HCT116 (cell line): Measurements from ENCODE around the gene CA11. TPM values are rescaled to one million over a fixed set of nuclear protein-coding genes. Genes with fewer than 3 reads are reported as not detected.

Source experiments
- ATAC-seq: fragments of 200-7000 bp; cut with Tn5 transposase; 2 replicates; pipeline ENCODE4 v1.9.1; 2020; ENCODE audit warnings: mild to moderate bottlenecking, moderate library complexity
- BruUV-seq: library from RNA; stranded (reverse); fragments of 400-500 nt; replicated peaks from 2 replicates; lab custom pipeline; 2021; lab: Mats Ljungman, UMichigan
- CTCF ChIA-PET: fragments of 300-600 bp; sonication (Branson Sonifier 250); formaldehyde crosslinking; loops from one replicate; lab custom pipeline; 2021; ENCODE audit warnings: antibody characterized with exemption; lab: Charles Lee
- POLR2A ChIA-PET: fragments of 300-600, 350-600 bp; sonication (Branson Sonifier 250); formaldehyde crosslinking; loops from one replicate; lab custom pipeline; 2021; ENCODE audit warnings: antibody characterized with exemption; lab: Charles Lee
- RAD21 ChIA-PET, 2 experiments: fragments of 300-600 bp; sonication (Branson Sonifier 250); formaldehyde crosslinking; loops; one replicate each; lab custom pipeline; 2023; ENCODE audit warnings: low total read pairs in 2 of 2; ENCODE audit not compliant: uncharacterized antibody in 2 of 2, unreplicated experiment in 2 of 2, low non-redundant PET in 1 of 2; lab: Charles Lee
- DNase-seq: peaks from one replicate; pipeline ENCODE4 v3.0.0-alpha.2; 2010; ENCODE audit warnings: low read depth, low spot score
- H2AFZ ChIP-seq: fragments of 200-600 bp; shearing (Covaris generic), sonication (generic); 2 replicates; pipeline ENCODE4 v1.6.1; 2017; ENCODE audit warnings: low read depth, mixed run types, mixed read lengths, antibody characterized with exemption, low read length; ENCODE audit not compliant: poor library complexity, severe bottlenecking
- H3K27ac ChIP-seq: 2 replicates; pipeline ENCODE4 v1.5.1; 2012; ENCODE audit warnings: low read depth, low read length
- H3K27me3 ChIP-seq: fragments of 200-600 bp; sonication (generic); 2 replicates; pipeline ENCODE4 v1.6.1; 2016; ENCODE audit warnings: mixed run types, low read length, mixed read lengths; ENCODE audit not compliant: insufficient read depth
- H3K36me3 ChIP-seq, 2 experiments: fragments of 200-500 bp in 1 of 2; fragments of 200-600 bp in 1 of 2; sonication (Bioruptor generic) in 1 of 2; sonication (generic) in 1 of 2; 2 replicates each; pipeline versions ENCODE4 v1.5.1 to v1.6.1; 2014 to 2016; ENCODE audit warnings: low read length in 2 of 2, inconsistent platforms in 1 of 2, mixed read lengths in 1 of 2, mixed run types in 1 of 2; ENCODE audit not compliant: insufficient read depth in 2 of 2, control insufficient read depth in 1 of 2
- H3K4me1 ChIP-seq, 2 experiments: fragments of 200-600 bp in 1 of 2; sonication (generic) in 1 of 2; 2 replicates each; pipeline versions ENCODE4 v1.5.1 to v1.6.1; 2012 to 2017; ENCODE audit warnings: low read length in 2 of 2, inconsistent platforms in 1 of 2, mild to moderate bottlenecking in 1 of 2, mixed read lengths in 1 of 2, mixed run types in 1 of 2, moderate library complexity in 1 of 2; ENCODE audit not compliant: insufficient read depth in 2 of 2, control insufficient read depth in 1 of 2
- H3K4me2 ChIP-seq: fragments of 200-600 bp; sonication (generic); 2 replicates; pipeline ENCODE4 v1.6.1; 2017; ENCODE audit warnings: mixed run types, low read length, mixed read lengths
- H3K4me3 ChIP-seq, 2 experiments: fragments of 200-600 bp in 1 of 2; sonication (generic) in 1 of 2; replicated peaks in 1 of 2; 2 replicates each; pipeline ENCODE4 v1.5.1; 2011 to 2016; ENCODE audit warnings: low read length in 2 of 2, control low read depth in 1 of 2, low read depth in 1 of 2, mild to moderate bottlenecking in 1 of 2, mixed read lengths in 1 of 2, mixed run types in 1 of 2
- H3K79me2 ChIP-seq: fragments of 200-600 bp; sonication (generic); 2 replicates; pipeline ENCODE4 v1.6.1; 2017; ENCODE audit warnings: mild to moderate bottlenecking, mixed run types, low read length, moderate library complexity, mixed read lengths; ENCODE audit not compliant: insufficient read depth
- H3K9ac ChIP-seq: fragments of 200-600 bp; sonication (generic); 2 replicates; pipeline ENCODE4 v1.6.1; 2016; ENCODE audit warnings: low read length, mixed read lengths
- H3K9me2 ChIP-seq: fragments of 200-600 bp; sonication (generic), shearing (Covaris generic); 2 replicates; pipeline ENCODE4 v1.6.1; 2017; ENCODE audit warnings: mixed run types, mild to moderate bottlenecking, moderate library complexity; ENCODE audit not compliant: insufficient read depth
- H3K9me3 ChIP-seq, 2 experiments: fragments of 200-500 bp in 1 of 2; fragments of 200-600 bp in 1 of 2; sonication (Bioruptor generic) in 1 of 2; sonication (generic) in 1 of 2; 2 replicates each; pipeline ENCODE4 v1.6.1; 2014 to 2017; ENCODE audit warnings: low read length in 2 of 2, mixed read lengths in 2 of 2, inconsistent platforms in 1 of 2, low read depth in 1 of 2, mild to moderate bottlenecking in 1 of 2, mixed run types in 1 of 2, moderate library complexity in 1 of 2; ENCODE audit not compliant: control insufficient read depth in 1 of 2, insufficient read depth in 1 of 2
- H4K20me1 ChIP-seq: fragments of 200-600 bp; sonication (generic), shearing (Covaris generic); 2 replicates; pipeline ENCODE4 v1.6.1; 2017; ENCODE audit warnings: mixed run types, mild to moderate bottlenecking, moderate library complexity; ENCODE audit not compliant: insufficient read depth
- CBX3 ChIP-seq: IDR thresholded peaks from 2 replicates; pipeline ENCODE4 v1.6.1; 2012; ENCODE audit warnings: low read depth
- CTCF ChIP-seq, 3 experiments: fragments of 200-600 bp in 1 of 3; sonication (generic) in 1 of 3; IDR thresholded peaks in 2 of 3; conservative IDR thresholded peaks in 1 of 3; 2 replicates each; pipeline ENCODE4 v1.5.1; 2012 to 2017; ENCODE audit warnings: low read depth in 2 of 3, low read length in 2 of 3, antibody characterized with exemption in 1 of 3, borderline replicate concordance in 1 of 3, control low read depth in 1 of 3, mild to moderate bottlenecking in 1 of 3, mixed read lengths in 1 of 3, mixed run types in 1 of 3, moderate library complexity in 1 of 3; ENCODE audit not compliant: insufficient read depth in 1 of 3
- ELF1 ChIP-seq: IDR thresholded peaks from 2 replicates; pipeline ENCODE4 v1.6.1; 2012; ENCODE audit warnings: low read depth, borderline replicate concordance
- EZH2 ChIP-seq: fragments of 200-600 bp; sonication (generic); IDR thresholded peaks from 2 replicates; pipeline ENCODE4 v1.6.1; 2017; ENCODE audit warnings: antibody characterized with exemption, mixed run types
- EZH2phosphoT487 ChIP-seq: fragments of 200-600 bp; IDR thresholded peaks from 2 replicates; pipeline ENCODE4 v1.6.1; 2018; ENCODE audit warnings: antibody characterized with exemption, borderline replicate concordance
- JUND ChIP-seq: IDR thresholded peaks from 2 replicates; pipeline ENCODE4 v1.6.1; 2012
- RAD21 ChIP-seq: IDR thresholded peaks from 2 replicates; pipeline ENCODE4 v1.6.1; 2012; ENCODE audit warnings: low read depth, mild to moderate bottlenecking
- SP1 ChIP-seq: IDR thresholded peaks from 2 replicates; pipeline ENCODE4 v1.6.1; 2012; ENCODE audit warnings: low read depth
- SRF ChIP-seq: IDR thresholded peaks from 2 replicates; pipeline ENCODE4 v1.6.1; 2012; ENCODE audit warnings: low read depth
- ZBTB33 ChIP-seq: IDR thresholded peaks from 2 replicates; pipeline ENCODE4 v1.6.1; 2011; ENCODE audit warnings: mild to moderate bottlenecking, low read length, moderate library complexity; ENCODE audit not compliant: insufficient replicate concordance; ENCODE audit errors: extremely low read depth
- ZNF274 ChIP-seq: fragments of 200-500 bp; sonication (Bioruptor generic); IDR thresholded peaks from 2 replicates; pipeline ENCODE4 v1.6.1; 2014; ENCODE audit warnings: mild to moderate bottlenecking, low read depth, low read length, inconsistent platforms
- intact Hi-C: fragments of 100-400 bp; cut with micrococcal nuclease; formaldehyde crosslinking; loops from 2 replicates; pipeline ENCODE4 v1.10.0; 2022
- total RNA-seq: library from RNA; stranded (reverse); gene quantifications from one replicate; pipeline ENCODE4 v1.2.1, GENCODE V29; 2021; ENCODE audit not compliant: unreplicated experiment
- TF ChIP-seq, protein P1 (sequence below): IDR thresholded peaks from 2 replicates; pipeline ENCODE4 v1.6.1; 2012; ENCODE audit warnings: low read depth
- TF ChIP-seq, protein P2 (sequence below): IDR thresholded peaks from 2 replicates; pipeline ENCODE4 v1.6.1; 2012

CA11 gene
- total RNA-seq, 1 experiment from 2014 or later, result 29.6 TPM

GRCh38 chr19:48674921-48675824, 29.2 kb upstream of the CA11 start (continued):
- TF ChIP-seq, protein P1, sequence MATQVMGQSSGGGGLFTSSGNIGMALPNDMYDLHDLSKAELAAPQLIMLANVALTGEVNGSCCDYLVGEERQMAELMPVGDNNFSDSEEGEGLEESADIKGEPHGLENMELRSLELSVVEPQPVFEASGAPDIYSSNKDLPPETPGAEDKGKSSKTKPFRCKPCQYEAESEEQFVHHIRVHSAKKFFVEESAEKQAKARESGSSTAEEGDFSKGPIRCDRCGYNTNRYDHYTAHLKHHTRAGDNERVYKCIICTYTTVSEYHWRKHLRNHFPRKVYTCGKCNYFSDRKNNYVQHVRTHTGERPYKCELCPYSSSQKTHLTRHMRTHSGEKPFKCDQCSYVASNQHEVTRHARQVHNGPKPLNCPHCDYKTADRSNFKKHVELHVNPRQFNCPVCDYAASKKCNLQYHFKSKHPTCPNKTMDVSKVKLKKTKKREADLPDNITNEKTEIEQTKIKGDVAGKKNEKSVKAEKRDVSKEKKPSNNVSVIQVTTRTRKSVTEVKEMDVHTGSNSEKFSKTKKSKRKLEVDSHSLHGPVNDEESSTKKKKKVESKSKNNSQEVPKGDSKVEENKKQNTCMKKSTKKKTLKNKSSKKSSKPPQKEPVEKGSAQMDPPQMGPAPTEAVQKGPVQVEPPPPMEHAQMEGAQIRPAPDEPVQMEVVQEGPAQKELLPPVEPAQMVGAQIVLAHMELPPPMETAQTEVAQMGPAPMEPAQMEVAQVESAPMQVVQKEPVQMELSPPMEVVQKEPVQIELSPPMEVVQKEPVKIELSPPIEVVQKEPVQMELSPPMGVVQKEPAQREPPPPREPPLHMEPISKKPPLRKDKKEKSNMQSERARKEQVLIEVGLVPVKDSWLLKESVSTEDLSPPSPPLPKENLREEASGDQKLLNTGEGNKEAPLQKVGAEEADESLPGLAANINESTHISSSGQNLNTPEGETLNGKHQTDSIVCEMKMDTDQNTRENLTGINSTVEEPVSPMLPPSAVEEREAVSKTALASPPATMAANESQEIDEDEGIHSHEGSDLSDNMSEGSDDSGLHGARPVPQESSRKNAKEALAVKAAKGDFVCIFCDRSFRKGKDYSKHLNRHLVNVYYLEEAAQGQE, result no peak
- TF ChIP-seq, protein P2, sequence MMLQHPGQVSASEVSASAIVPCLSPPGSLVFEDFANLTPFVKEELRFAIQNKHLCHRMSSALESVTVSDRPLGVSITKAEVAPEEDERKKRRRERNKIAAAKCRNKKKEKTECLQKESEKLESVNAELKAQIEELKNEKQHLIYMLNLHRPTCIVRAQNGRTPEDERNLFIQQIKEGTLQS, result no peak
- TF ChIP-seq RAD21, result peak; percentile 91
- TF ChIP-seq ELF1, result no peak

DNA sequence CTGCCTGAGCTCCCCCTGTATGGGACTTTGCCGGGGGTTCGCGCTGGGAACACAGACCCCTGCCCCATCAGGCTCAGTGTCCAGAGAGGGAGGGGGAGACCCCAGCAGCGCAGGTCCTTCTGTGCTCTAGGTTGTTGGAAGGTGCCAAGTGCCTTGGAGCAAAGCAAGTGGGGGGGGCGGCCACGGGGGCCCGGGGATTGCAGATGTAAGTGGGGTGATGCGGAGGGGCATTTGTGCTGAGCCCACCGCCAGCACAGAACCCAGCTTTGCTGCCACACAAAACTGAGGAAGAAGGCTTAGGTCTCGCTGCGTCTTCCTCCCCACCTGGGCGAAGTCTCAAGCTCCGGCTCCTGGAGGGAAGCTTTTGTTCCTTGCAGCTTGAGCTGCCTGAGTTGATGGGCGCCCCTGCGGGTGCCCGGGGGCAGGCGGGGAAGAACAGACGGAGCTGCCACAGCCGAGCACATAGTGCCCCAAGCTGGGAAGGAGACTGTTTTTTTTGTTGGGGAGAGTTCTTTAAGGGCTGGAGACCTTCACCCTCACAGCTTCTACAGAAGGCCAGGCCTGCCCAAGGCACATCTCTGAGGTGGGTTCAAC, 28.3 kb upstream of the CA11 start:
- DNase-seq (no peak), ATAC-seq (no peak)
- no peaks in the 10 kb centered on the region for H3K9me3 ChIP-seq
- ChIA-PET RAD21 (no interaction called here), POLR2A (interaction anchor here (0.6 to 2.0 kb wide), 2 partner anchors 8 to 29 kb away, joined by 5 read pairs; partner anchors contain the start of gene CA11), CTCF (interaction anchor here (2.0 to 3.1 kb wide), 4 partner anchors 10 to 64 kb away, joined by 4 to 16 read pairs (median 10); partner anchors contain the start of gene FUT2)
- no peaks in the 10 kb centered on the region for H3K9me2 ChIP-seq
- H3K4me2 ChIP-seq, result no peak overlapping the region
- no peaks in the 10 kb centered on the region for H3K79me2 ChIP-seq
- intact Hi-C loops, result loop anchor here (1.0 to 2.0 kb wide), 2 partner anchors 40 to 64 kb away; no protein-coding TSS in a partner anchor
- no peak overlapping the region for H2AFZ ChIP-seq
- no peaks in the 10 kb centered on the region for H3K27me3 ChIP-seq
- H3K27ac ChIP-seq, result no peak overlapping the region
- no peak overlapping the region for H3K4me3 ChIP-seq
- H3K9ac ChIP-seq, result no peak overlapping the region
- H3K4me1 ChIP-seq, result peaks cover 13 to 25% of the 10 kb centered on the region in 2 experiments
- TF ChIP-seq EZH2 (no peak), ZNF274 (no peak), EZH2phosphoT487 (no peak), JUND (no peak), ZBTB33 (no peak), ELF1 (no peak), SRF (no peak), SP1 (no peak), CTCF (IDR thresholded peaks at IDR 0.05 in 2 of 3, conservative IDR thresholded peaks at IDR 0.05 in 1 of 3; ENCODE audit: borderline replicate concordance in 1 of 3, insufficient read depth in 1 of 3, low read depth in 2 of 3, low read length in 2 of 3) (no peak), CBX3 (no peak)
- TF ChIP-seq, protein P2, result no peak
- H4K20me1 ChIP-seq, result no peaks in the 10 kb centered on the region
- no TSS peak for BruUV-seq
- no peaks in the 10 kb centered on the region for H3K36me3 ChIP-seq
